ENCODE results near the gene TPM1.

The TPM1 gene

GRCh38 chr15:63010920-63011693 is 31.4 kb upstream of the TPM1 start:
- TF ChIP-seq, protein P1, sequence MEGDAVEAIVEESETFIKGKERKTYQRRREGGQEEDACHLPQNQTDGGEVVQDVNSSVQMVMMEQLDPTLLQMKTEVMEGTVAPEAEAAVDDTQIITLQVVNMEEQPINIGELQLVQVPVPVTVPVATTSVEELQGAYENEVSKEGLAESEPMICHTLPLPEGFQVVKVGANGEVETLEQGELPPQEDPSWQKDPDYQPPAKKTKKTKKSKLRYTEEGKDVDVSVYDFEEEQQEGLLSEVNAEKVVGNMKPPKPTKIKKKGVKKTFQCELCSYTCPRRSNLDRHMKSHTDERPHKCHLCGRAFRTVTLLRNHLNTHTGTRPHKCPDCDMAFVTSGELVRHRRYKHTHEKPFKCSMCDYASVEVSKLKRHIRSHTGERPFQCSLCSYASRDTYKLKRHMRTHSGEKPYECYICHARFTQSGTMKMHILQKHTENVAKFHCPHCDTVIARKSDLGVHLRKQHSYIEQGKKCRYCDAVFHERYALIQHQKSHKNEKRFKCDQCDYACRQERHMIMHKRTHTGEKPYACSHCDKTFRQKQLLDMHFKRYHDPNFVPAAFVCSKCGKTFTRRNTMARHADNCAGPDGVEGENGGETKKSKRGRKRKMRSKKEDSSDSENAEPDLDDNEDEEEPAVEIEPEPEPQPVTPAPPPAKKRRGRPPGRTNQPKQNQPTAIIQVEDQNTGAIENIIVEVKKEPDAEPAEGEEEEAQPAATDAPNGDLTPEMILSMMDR (IDR thresholded peaks at IDR 0.05; ENCODE audit: extremely low read depth, missing control alignments), result no peak
- DNase-seq (ENCODE audit: low spot score), result no peak

GRCh38 chr15:63012444-63012843 is 30.1 kb upstream of the TPM1 start:
- TF ChIP-seq, protein P1 (IDR thresholded peaks at IDR 0.05; ENCODE audit: extremely low read depth, missing control alignments), result no peak
- no peak for DNase-seq (ENCODE audit: low spot score)

DNA sequence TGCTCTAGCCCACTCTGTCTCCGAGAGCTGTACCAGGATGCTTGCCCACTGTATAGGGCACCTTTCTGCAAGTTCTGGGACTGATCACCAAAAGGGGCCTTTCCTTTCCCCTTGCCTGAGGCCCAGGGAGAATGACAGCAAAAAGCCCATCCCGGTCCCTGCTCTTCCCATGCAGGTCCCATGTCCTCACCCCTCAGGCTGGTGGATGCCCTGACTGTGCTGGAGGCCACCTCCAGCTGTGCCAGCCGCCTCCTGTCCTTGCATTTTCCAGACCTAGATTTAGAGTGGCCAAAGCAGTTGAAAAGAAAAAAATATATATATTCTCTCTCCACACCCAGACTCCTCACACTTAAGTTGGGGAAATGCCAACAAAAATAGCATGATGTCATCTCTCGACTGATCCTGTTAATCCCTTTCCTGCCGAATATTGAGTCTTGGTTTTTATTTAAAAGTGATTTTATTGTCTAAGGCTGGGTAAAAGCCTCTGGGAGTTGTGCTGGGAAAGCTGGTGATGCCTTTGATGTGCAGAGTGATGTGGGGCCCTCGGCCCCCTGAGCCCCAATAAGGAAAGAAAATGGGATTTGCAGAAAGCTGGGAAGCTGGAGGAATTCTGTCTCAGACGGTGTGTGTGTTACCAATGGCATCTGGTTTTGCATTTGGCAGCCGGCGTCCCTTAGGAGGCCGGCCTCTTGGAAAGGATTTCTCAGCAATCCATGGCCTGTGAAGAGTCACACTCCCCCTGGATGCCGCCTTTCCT is 29.3 kb upstream of the TPM1 start:
- TF ChIP-seq, protein P1 (IDR thresholded peaks at IDR 0.05; ENCODE audit: extremely low read depth, missing control alignments), result no peak
- DNase-seq (ENCODE audit: low spot score), result no peak

GRCh38 chr15:63014578-63014977 is 28.0 kb upstream of the TPM1 start:
- no peak for DNase-seq (ENCODE audit: low spot score)
- TF ChIP-seq, protein P1 (IDR thresholded peaks at IDR 0.05; ENCODE audit: extremely low read depth, missing control alignments), result no peak

DNA sequence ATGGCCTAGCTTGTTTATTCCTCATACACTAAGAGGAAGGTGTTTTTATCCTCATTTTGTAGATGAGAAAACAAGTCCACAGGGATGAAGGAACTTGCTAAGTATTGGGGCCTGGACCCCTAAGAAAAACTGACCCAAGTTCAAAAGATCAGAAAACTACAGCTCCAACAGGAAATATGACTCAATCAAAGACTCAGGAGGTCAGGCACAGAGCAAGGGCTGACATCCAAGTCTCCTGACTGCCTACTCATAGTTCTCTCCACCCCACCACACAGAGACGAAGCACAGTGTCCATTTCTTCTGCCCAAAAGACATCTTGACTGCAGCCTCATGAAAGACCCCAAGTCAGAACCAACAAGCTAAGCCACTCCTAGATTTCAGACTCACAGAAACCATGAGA is 26.9 kb upstream of the TPM1 start:
- TF ChIP-seq, protein P1 (IDR thresholded peaks at IDR 0.05; ENCODE audit: extremely low read depth, missing control alignments), result no peak

DNA sequence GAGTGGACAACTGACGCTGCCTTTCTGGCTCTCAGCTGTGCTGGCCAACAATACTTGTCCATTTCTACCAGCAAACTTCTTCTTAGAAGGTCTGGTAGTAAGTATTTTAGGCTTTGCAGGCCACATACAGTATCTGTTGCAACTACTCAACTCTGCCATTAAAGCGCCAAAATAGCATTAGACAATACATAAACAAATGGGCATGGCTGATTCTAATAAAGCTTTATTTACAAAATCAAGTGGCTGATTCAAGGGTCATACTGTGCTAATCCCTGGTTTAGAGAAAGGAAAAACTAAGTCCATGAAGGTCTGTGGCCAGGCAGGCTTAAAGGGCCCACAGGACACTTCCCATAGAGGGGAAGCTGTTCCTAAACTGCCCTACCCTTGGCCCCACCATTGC is 26.3 kb upstream of the TPM1 start:
- no peak for DNase-seq (ENCODE audit: low spot score)
- TF ChIP-seq, protein P1 (IDR thresholded peaks at IDR 0.05; ENCODE audit: extremely low read depth, missing control alignments), result no peak

More for the DNA sequence above, 26.9 kb upstream of the TPM1 start:
- no peak for DNase-seq (ENCODE audit: low spot score)

DNA sequence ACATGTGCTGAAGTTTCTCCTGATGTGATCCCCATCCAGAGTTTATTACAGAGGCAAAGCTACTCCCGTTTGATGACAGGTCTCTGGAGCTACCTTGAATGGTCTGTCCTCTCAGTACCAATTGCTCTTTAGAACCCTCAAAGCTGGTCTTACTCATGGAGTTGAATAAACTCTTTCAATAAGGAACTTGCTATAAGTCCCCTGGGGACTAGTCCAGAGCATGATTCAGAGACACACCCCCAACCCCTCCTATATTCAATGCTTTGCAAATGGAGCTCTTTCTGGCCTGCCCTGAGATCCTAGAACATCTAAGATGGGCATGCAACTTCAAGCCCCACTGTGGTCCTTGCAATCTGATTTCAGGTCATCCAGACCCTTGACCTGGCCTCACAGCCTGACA is 23.9 kb upstream of the TPM1 start:
- TF ChIP-seq, protein P1 (IDR thresholded peaks at IDR 0.05; ENCODE audit: extremely low read depth, missing control alignments), result no peak
- no peak for DNase-seq (ENCODE audit: low spot score)

Measured in GM20000 (cell line).